ENCODE measurements around the gene SSUH2.
"Not testable (repeated sequence)": the region's sequence is repeated elsewhere in the genome, so short reads cannot be mapped to it uniquely, and the experiment has no call there.

Gene SSUH2

GRCh38 chr3:8656240-8656639 is 11.6 kb upstream of the SSUH2 start:
- H3K9ac ChIP-seq (ENCODE audit: low read depth, low read length): no peak overlapping the region
- H3K4me1 ChIP-seq (ENCODE audit: insufficient read depth, low read length): no peaks in the 10 kb centered on the region
- H3K36me3 ChIP-seq (ENCODE audit: insufficient read depth, low read depth, low read length): no peaks in the 10 kb centered on the region
- no peak overlapping the region for H3K4me3 ChIP-seq (ENCODE audit: low read length)
- peaks cover 10% of the 10 kb centered on the region; the same call in 1 of the 2 replicates for H3K27me3 ChIP-seq (ENCODE audit: insufficient read depth, low read length)
- H3K27ac ChIP-seq (ENCODE audit: low read length): no peak overlapping the region
- H3K9me3 ChIP-seq (ENCODE audit: insufficient read depth, low read depth, low read length): no peaks in the 10 kb centered on the region

GRCh38 chr3:8655387-8655835 is 10.8 kb upstream of the SSUH2 start:
- Histone ChIP-seq H3K4me1 (ENCODE audit: insufficient read depth, low read length) (no peaks in the 10 kb centered on the region), H3K27ac (ENCODE audit: low read length) (no peak overlapping the region), H3K9ac (ENCODE audit: low read depth, low read length) (no peak overlapping the region), H3K9me3 (ENCODE audit: insufficient read depth, low read depth, low read length) (no peaks in the 10 kb centered on the region), H3K36me3 (ENCODE audit: insufficient read depth, low read depth, low read length) (no peaks in the 10 kb centered on the region), H3K27me3 (ENCODE audit: insufficient read depth, low read length) (peaks cover 10% of the 10 kb centered on the region; the same call in 1 of the 2 replicates), H3K4me3 (ENCODE audit: low read length) (no peak overlapping the region)

GRCh38 chr3:8654572-8655329 is 10.2 kb upstream of the SSUH2 start:
- not testable (repeated sequence) for H3K9me3 ChIP-seq (ENCODE audit: insufficient read depth, low read depth, low read length); H3K4me1 ChIP-seq (ENCODE audit: insufficient read depth, low read length); H3K4me3 ChIP-seq (ENCODE audit: low read length); H3K27ac ChIP-seq (ENCODE audit: low read length); H3K36me3 ChIP-seq (ENCODE audit: insufficient read depth, low read depth, low read length); H3K9ac ChIP-seq (ENCODE audit: low read depth, low read length)
- H3K27me3 ChIP-seq (ENCODE audit: insufficient read depth, low read length): peaks cover 10% of the 10 kb centered on the region; the same call in 1 of the 2 replicates

- no peaks in the 10 kb centered on the region for H3K36me3 ChIP-seq (ENCODE audit: insufficient read depth, low read depth, low read length)
- H3K4me3 ChIP-seq (ENCODE audit: low read length): no peak overlapping the region
- no peaks in the 10 kb centered on the region for H3K4me1 ChIP-seq (ENCODE audit: insufficient read depth, low read length)
- peaks cover 10% of the 10 kb centered on the region; the same call in 1 of the 2 replicates for H3K27me3 ChIP-seq (ENCODE audit: insufficient read depth, low read length)
- H3K27ac ChIP-seq (ENCODE audit: low read length): no peak overlapping the region
- no peak overlapping the region for H3K9ac ChIP-seq (ENCODE audit: low read depth, low read length)
- no peaks in the 10 kb centered on the region for H3K9me3 ChIP-seq (ENCODE audit: insufficient read depth, low read depth, low read length)
Observed at GRCh38 chr3:8653800-8654408, 9.3 kb upstream of the SSUH2 start.

- H3K27ac ChIP-seq (ENCODE audit: low read length): no peak overlapping the region
- H3K9ac ChIP-seq (ENCODE audit: low read depth, low read length): no peak overlapping the region
- no peak overlapping the region for H3K4me3 ChIP-seq (ENCODE audit: low read length)
- H3K4me1 ChIP-seq (ENCODE audit: insufficient read depth, low read length): no peaks in the 10 kb centered on the region
- H3K27me3 ChIP-seq (ENCODE audit: insufficient read depth, low read length): peaks cover 10% of the 10 kb centered on the region; the same call in 1 of the 2 replicates
- no peaks in the 10 kb centered on the region for H3K9me3 ChIP-seq (ENCODE audit: insufficient read depth, low read depth, low read length)
- H3K36me3 ChIP-seq (ENCODE audit: insufficient read depth, low read depth, low read length): no peaks in the 10 kb centered on the region
Observed at GRCh38 chr3:8652324-8652987, 7.9 kb upstream of the SSUH2 start.

- H3K9ac ChIP-seq (ENCODE audit: low read depth, low read length): no peak overlapping the region
- no peaks in the 10 kb centered on the region for H3K4me1 ChIP-seq (ENCODE audit: insufficient read depth, low read length)
- no peak overlapping the region for H3K4me3 ChIP-seq (ENCODE audit: low read length)
- H3K27me3 ChIP-seq (ENCODE audit: insufficient read depth, low read length): peaks cover 10% of the 10 kb centered on the region; the same call in 1 of the 2 replicates
- H3K9me3 ChIP-seq (ENCODE audit: insufficient read depth, low read depth, low read length): no peaks in the 10 kb centered on the region
- no peaks in the 10 kb centered on the region for H3K36me3 ChIP-seq (ENCODE audit: insufficient read depth, low read depth, low read length)
- H3K27ac ChIP-seq (ENCODE audit: low read length): no peak overlapping the region
Observed at GRCh38 chr3:8651418-8652323, 7.1 kb upstream of the SSUH2 start.

- Histone ChIP-seq H3K4me3 (ENCODE audit: low read length) (no peak overlapping the region), H3K9ac (ENCODE audit: low read depth, low read length) (no peak overlapping the region), H3K27ac (ENCODE audit: low read length) (no peak overlapping the region), H3K4me1 (ENCODE audit: insufficient read depth, low read length) (no peaks in the 10 kb centered on the region), H3K36me3 (ENCODE audit: insufficient read depth, low read depth, low read length) (no peaks in the 10 kb centered on the region), H3K27me3 (ENCODE audit: insufficient read depth, low read length) (peaks cover 10% of the 10 kb centered on the region; the same call in 1 of the 2 replicates), H3K9me3 (ENCODE audit: insufficient read depth, low read depth, low read length) (no peaks in the 10 kb centered on the region)
Observed at GRCh38 chr3:8650583-8651416, 6.2 kb upstream of the SSUH2 start.

- no peak overlapping the region for H3K9ac ChIP-seq (ENCODE audit: low read depth, low read length)
- no peaks in the 10 kb centered on the region for H3K36me3 ChIP-seq (ENCODE audit: insufficient read depth, low read depth, low read length)
- no peaks in the 10 kb centered on the region for H3K9me3 ChIP-seq (ENCODE audit: insufficient read depth, low read depth, low read length)
- H3K27ac ChIP-seq (ENCODE audit: low read length): no peak overlapping the region
- no peak overlapping the region for H3K4me3 ChIP-seq (ENCODE audit: low read length)
- H3K27me3 ChIP-seq (ENCODE audit: insufficient read depth, low read length): peaks cover 10% of the 10 kb centered on the region; the same call in 1 of the 2 replicates
- no peaks in the 10 kb centered on the region for H3K4me1 ChIP-seq (ENCODE audit: insufficient read depth, low read length)
Observed at GRCh38 chr3:8649757-8650156, 5.2 kb upstream of the SSUH2 start.

- H3K4me3 ChIP-seq (ENCODE audit: low read length): no peak overlapping the region
- no peaks in the 10 kb centered on the region for H3K4me1 ChIP-seq (ENCODE audit: insufficient read depth, low read length)
- H3K9ac ChIP-seq (ENCODE audit: low read depth, low read length): no peak overlapping the region
- H3K9me3 ChIP-seq (ENCODE audit: insufficient read depth, low read depth, low read length): no peaks in the 10 kb centered on the region
- H3K36me3 ChIP-seq (ENCODE audit: insufficient read depth, low read depth, low read length): no peaks in the 10 kb centered on the region
- no peak overlapping the region for H3K27ac ChIP-seq (ENCODE audit: low read length)
- peaks cover 10% of the 10 kb centered on the region; the same call in 1 of the 2 replicates for H3K27me3 ChIP-seq (ENCODE audit: insufficient read depth, low read length)
Observed at GRCh38 chr3:8648909-8649741, 4.5 kb upstream of the SSUH2 start.

Data from iPS-20b (cell line).